Superior temporal gyrus (tissue), 1 donor: ENCODE data around the gene MFN2.

ENCODE experiments used
- DNase-seq: peaks from one replicate; pipeline ENCODE4 v3.0.0-alpha.2; 2016; ENCODE audit errors: extremely low spot score

MFN2 gene

GRCh38 chr1:12049616-12050015 lies 69.4 kb downstream of the MFN2 start:
- DNase-seq: no peak

GRCh38 chr1:12051361-12051760 lies 71.1 kb downstream of the MFN2 start:
- DNase-seq: no peak

DNA sequence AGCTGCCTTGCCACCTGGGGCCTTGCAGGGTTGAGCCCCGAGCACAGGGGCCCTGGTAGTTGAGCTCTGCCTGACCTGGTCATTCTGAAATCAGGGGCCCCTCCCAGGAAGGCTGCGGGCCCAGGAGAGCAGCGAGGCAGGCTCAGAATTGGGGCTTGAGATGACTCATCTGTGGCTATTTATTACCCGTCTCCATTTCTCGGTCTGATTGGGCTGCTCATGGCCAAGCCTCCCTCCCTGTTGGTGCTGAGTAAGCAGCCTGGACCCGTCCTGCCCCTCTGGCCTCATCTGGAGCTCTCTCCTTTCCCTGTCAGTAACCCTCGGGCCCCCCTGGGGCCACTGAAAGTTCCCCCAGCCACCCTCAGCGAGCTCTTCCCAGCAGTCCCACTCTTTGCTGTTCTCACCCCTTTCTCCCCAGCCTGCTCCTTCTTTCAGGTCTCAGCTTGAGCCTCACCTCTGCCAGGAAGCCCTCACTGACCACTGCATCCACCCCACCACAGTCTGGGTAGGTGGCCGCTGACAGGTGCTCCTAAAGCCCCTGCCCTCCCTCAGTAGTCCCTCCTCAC lies 71.8 kb downstream of the MFN2 start:
- DNase-seq: peak; percentile 13

DNA sequence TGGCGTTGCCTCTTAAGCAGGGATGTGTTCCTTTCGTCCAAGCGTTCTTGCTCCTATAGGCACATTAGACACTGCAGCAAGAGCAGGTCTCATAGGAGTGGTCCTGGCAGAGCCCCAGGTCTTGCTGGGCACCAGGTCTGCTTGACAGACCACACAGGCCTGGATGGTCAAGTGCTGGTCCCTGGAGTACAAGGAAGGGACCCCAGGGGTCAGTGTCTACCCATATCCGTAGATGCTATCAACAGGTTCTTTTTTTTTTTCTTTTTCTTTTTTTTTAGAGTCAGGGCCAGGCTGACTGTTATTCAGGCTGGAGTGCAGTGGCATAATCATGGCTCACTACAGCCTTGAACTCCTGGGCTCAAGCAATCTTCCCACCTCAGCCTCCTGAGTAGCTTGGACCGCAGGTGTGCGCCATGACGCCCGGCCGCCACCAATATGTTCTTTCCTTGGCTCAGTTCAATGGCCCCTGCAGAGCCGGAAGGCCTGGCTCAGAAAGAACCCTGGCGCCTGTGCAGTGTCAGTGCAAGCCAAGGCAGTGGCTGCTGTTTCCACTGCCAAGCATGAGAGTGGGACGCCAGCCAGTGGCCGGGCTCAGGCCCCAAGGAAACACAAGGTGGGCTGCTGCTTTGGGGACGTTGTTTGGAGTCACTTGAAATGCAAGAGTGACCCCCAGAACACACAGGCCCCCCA lies 72.9 kb downstream of the MFN2 start:
- no peak for DNase-seq

DNA sequence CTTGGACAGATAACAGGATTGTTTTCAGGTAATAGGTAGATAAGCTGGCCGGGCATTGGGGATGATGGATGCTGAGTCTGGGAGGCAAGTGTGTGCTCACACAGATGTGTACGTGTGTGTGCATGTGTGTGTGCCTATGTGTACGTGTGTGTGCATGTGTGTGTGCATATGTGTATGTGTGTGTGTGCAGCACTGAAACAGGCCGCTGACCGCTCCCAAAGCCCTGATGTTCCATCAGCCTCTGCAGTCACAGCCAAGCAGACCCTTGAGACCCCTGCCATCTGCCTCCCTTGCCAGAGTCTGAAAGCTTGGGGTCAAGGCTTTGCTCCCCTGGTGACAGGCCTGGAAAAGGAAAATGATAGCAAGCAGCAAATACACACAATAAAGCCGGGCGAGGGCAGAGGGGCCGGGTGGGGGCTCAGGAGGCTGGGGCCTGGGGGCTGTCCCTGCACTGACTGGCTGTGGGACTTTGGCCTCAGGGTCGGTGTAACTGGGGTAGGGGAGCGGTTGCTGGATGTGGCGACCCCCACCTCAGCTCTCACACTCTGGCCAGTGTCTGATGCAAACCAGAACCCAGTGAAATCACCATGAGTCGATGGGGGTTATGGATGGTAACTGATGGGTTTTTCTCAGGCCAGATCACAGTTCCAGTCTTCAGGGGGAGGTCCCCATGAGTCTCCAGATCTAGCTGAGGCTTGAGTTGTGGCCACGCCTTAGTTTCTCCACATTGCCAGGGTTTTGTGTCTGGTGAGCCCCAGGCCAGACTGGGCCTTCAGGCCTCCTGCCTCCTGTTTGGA lies 73.7 kb downstream of the MFN2 start:
- no peak for DNase-seq

DNA sequence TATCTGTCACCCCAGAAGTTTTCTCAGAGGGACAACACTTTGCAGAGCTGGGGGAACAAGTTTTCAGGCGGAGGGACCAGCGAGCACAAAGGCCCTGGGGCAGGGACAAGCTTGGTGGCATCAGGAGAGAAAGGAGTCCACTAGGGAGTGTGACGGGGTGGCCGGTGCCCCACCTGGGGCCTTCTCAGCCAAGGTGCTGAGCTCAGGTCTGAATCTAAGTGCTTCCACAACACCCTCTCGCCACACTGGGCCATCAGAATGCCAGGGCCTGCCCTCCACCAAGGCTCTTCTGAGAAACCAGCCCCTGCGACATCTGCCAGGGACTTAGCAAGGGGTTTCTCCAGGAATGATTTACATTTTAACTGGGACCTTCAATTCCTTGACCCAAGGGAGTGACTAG lies 75.0 kb downstream of the MFN2 start:
- no peak for DNase-seq

- DNase-seq: no peak
Measured at GRCh38 chr1:12056331-12056841, 76.1 kb downstream of the MFN2 start.

GRCh38 chr1:12057382-12057781 lies 77.1 kb downstream of the MFN2 start:
- no peak for DNase-seq

DNA sequence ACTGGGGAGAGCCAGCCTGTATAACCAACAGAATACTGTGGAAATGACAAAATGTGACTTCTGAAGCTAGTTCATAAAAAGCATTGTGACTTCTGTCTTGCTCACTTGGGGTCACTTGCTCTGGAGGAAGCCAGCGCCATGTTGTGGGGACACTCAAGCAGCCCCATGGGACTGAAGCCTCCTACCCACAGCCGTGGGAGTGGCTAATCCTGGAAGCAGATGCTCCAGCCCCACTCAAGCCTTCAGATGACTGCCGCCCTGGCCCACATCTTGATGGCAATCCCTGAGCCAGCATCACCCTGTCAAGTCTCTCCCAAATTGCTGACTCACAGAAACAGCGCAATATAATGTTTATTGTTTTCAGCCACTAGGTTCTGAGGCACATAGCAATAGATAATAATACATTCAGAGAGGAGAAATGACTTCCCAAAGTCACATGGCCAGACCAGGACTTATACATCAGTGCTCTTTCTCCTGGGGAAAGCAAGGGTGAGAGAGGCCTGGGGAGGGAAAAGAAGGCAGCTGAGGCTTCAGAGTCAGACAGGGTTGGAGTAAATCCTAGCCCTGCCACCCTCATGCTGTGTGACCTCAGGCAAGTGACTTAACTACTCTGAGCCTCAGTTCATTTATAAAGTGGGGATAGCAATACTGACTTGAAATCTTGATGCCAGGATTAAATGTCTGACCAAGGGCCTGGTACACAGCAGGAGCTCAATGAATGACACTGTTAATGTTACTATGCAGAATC lies 77.9 kb downstream of the MFN2 start:
- DNase-seq: no peak

DNA sequence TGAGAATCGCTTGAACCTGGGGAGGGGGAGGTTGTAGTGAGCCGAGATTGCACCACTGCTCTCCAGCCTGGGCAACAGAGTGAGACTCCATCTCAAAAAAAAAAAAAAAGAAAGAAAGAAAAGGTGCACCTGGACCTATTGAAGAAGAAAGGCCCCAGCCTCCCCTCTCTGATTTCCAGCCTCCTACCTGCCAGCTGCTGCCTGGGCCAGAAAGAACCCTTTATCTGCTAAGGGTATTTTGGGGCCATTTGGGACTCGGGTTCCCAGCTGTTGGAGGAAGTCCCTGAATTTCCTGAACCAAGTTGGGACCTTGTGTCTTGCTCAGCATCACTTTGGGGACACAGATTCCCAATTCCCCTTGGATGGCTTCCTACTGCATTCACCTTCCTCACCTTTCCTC lies 79.0 kb downstream of the MFN2 start:
- no peak for DNase-seq

DNA sequence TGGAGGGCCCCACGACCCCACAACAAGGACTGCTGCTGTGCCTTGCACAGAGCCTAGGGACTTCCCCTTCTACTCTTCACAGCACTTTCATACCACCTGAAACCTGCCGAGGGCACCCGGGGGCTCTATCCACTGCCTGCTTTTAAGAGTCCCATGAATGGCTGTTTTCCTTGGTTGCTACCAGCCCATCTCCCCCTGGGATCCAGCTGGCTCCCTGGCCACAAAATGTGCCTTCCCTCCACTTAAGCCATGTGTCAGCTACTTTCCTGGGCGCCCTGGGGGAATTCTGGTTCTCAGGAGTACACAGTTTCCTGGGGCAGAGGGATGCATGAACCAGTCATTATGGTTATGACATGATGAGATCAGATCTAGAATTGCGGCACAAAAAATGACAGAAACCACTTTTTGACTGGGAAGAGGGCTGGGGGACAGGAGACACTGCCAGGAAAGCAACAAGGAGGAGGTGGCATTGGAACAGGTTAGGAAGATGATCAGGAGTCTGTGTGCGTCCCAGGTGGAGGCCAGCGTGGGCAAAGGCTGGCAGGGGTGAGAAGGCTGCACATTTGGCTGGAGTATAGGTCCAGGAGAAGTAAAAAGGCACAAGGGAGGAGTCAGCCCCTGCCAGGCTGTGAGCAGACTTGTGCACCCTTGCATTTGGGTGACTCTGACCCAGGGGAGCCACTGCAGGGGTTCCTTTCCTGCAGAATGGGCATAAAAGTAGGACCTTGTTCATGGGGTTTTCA lies 79.6 kb downstream of the MFN2 start:
- no peak for DNase-seq

DNA sequence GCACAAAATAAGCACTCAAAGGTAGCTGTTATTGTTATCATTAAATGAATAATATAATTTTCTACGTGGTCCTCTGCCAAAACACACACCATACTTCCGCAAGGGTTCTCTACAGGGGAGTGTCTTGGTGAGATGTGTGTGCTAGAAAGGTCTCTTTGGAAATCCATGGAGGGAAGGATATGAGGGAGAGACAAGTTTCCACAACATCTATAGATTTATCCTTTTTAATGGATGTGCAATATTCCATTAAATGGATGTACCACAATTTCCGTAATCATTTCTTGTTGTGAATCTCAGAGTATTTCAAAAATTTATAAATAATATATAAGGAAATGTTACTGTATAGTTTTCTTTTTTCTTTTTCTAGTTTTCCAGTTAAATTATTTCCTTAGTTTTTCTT lies 80.3 kb downstream of the MFN2 start:
- no peak for DNase-seq
